Esophagus squamous epithelium (tissue), 5 donors: ENCODE measurements around the gene UNC119B. TPM values are rescaled to one million over a fixed set of nuclear protein-coding genes. Genes with fewer than 3 reads are reported as not detected.

Experiments used
- DNase-seq: peaks from one replicate; lab custom pipeline; 2025; lab: John Stamatoyannopoulos, UW
- H3K27ac ChIP-seq, 4 donors: fragments of 200-600 bp; sonication (generic); one replicate each; pipeline ENCODE4 v1.5.1; 2016 to 2019; ENCODE audit warnings: mild to moderate bottlenecking in 1 of 4
- H3K27me3 ChIP-seq, 4 donors: fragments of 200-600 bp; sonication (generic); 1 replicate in 3 of 4; 2 replicates in 1 of 4; pipeline versions ENCODE4 v1.5.1 to v1.6.0; 2017 to 2021; ENCODE audit warnings: antibody characterized with exemption in 1 of 4
- H3K36me3 ChIP-seq, 3 donors: fragments of 200-600 bp; sonication (generic); one replicate each; pipeline ENCODE4 v1.5.1; 2016 to 2019
- H3K4me1 ChIP-seq, 3 donors: fragments of 200-600 bp; sonication (generic); one replicate each; pipeline ENCODE4 v1.5.1; 2017 to 2019
- H3K4me3 ChIP-seq, 4 donors: fragments of 200-600 bp; sonication (generic); 1 replicate in 3 of 4; 2 replicates in 1 of 4; pipeline ENCODE4 v1.5.1; 2016 to 2019; ENCODE audit warnings: mild to moderate bottlenecking in 2 of 4, moderate library complexity in 1 of 4
- H3K9me3 ChIP-seq, 3 donors: fragments of 200-600 bp; sonication (generic); one replicate each; pipeline ENCODE4 v1.5.1; 2016 to 2019
- CTCF ChIP-seq, 6 experiments: fragments of 450-650 bp in 4 of 6; fragments of 200-600 bp in 2 of 6; sonication (generic) in 2 of 6; IDR thresholded peaks; one replicate each; pipeline ENCODE4 v1.5.1; 2016 to 2019; ENCODE audit warnings: antibody characterized with exemption in 6 of 6, mild to moderate bottlenecking in 4 of 6, moderate library complexity in 4 of 6
- POLR2A ChIP-seq, 4 donors: fragments of 450-650 bp; IDR thresholded peaks; one replicate each; pipeline ENCODE4 v1.6.1; 2017; ENCODE audit warnings: antibody characterized with exemption in 4 of 4, mild to moderate bottlenecking in 4 of 4, moderate library complexity in 3 of 4
- WGBS, 2 donors: methylation state at CpG; one replicate each; pipeline ENCODE4 v1.1.5; 2018; 5-methylcytosine and 5-hydroxymethylcytosine counted together
- intact Hi-C: fragments of 100-400 bp; cut with DNase I; formaldehyde crosslinking; loops from one replicate; pipeline ENCODE4 v1.15.0; 2022
- total RNA-seq, 4 donors: library from RNA; depleted of rRNA; stranded (reverse); fragments of >200 nt; gene quantifications; one replicate each; pipeline ENCODE4 v1.1.0, GENCODE V29; 2016
- donor health status: DM: yes; HTN: yes; CAD: no.

UNC119B gene
- total RNA-seq, 4 donors from 2014 or later, result 6.4 to 23.3 (median 12.4) TPM

DNA sequence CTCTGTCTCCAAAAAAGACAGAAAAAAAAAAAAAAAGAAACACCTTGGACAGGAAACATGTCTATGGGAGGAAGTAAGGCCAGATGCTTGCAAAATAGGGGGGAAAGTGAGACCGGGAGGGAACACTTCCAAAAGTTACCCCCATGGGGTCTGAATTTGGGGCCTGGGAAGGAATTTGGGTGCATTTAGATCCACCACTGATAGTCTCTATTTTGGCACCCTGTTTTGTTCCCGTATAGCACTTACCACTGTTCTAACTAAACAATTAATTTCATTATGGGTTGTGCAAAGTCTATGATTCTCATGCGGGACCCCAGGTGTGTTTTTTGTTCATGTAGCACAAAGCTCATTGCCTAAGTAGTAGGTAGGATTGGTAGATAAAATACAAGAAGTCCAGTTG is 24.7 kb upstream of the UNC119B start:
- no peaks in the 10 kb centered on the region for H3K9me3 ChIP-seq
- no peaks in the 10 kb centered on the region for H3K27me3 ChIP-seq
- intact Hi-C loops, result no loop called here
- no peak for DNase-seq
- peak overlapping the region in 2 of 4 donors; percentile 95 to 98 for H3K27ac ChIP-seq
- H3K36me3 ChIP-seq, result no peaks in the 10 kb centered on the region
- no peak overlapping the region for H3K4me3 ChIP-seq
- peaks cover 19 to 39% (median 22%) of the 10 kb centered on the region in 3 donors for H3K4me1 ChIP-seq
- TF ChIP-seq POLR2A (IDR thresholded peaks at IDR 0.05) (no peak), CTCF (IDR thresholded peaks at IDR 0.05) (no peak)
- WGBS, 2 donors, result 53 to 62% methylated on average over 3 of the region's 3 CpGs

DNA sequence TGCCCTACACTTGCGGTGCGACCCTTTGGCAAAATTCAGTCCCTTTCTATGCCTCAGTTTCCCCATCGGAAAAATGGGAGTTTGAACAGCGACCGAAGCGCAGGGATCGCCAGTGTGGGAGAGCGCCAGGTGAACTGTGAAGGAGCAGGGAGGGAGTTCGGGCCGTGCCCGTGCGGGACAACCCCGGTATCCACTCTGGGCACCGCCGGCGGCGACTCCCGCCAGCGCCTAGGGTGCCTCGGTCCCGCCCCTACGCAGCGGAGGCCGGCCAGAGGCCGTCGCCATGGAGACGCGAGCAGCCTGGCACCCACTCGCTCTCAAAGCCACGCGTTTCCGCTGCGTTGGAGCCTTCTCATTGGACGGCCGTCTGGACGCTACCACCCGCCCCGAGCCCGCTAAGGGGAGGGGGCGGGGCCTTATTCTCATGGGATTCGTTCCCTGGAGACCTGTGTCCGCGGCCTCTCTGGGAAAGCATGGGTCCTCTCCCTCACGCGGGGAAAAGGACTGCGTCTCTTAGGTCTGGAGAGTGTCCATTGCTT is 24.0 kb upstream of the UNC119B start:
- intact Hi-C loops, result no loop called here
- Histone ChIP-seq H3K4me3 (peak overlapping the region; percentile 86 to 91 (median 88)), H3K4me1 (peaks cover 19 to 46% (median 22%) of the 10 kb centered on the region in 3 donors), H3K9me3 (no peaks in the 10 kb centered on the region), H3K27me3 (no peaks in the 10 kb centered on the region), H3K36me3 (no peaks in the 10 kb centered on the region), H3K27ac (peak overlapping the region; percentile 86 to 98 (median 94))
- WGBS, 2 donors, result 0% methylated on average over 3 to 15 of the region's 46 CpGs
- TF ChIP-seq POLR2A (IDR thresholded peaks at IDR 0.05) (peak in 1 of 4 donors; percentile 38), CTCF (IDR thresholded peaks at IDR 0.05) (no peak)
- peak; percentile 93 for DNase-seq

DNA sequence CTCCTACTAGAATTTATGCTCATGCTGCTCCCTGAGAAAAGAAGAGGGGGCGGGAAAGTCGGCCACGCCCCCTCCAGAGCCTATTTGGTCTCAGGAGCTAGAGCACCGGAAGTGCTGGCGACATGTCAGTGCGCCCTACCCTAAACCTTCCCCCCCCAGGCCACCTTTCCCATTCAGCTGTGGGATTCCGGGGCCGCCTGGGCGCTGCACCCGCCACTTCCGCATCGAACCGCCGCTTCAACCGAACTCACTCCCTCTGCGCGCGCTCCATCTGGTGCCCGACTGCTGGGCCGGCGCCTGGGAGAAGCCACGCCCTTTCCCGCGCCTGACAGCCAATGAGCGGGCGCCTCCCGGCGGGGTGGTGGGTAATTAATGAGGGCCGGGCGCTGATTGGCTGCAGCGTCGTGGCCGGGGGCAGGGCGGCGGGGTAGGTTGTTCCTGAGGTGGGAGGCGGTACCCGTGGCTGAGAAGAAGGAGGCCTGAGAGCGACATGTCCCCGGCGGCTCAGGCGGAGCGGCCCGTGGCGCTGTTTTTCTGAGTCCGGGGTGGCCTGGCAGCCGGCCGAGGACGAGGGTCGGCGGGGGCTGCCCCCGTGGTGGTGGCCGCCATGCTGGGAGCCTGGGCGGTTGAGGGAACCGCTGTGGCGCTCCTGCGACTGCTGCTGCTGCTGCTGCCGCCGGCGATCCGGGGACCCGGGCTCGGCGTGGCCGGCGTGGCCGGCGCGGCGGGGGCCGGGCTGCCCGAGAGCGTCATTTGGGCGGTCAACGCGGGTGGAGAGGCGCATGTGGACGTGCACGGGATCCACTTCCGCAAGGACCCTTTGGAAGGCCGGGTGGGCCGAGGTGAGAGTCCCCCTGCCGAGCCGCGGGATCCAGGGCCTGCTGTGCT is 23.3 kb upstream of the UNC119B start, which contains the start of gene MLEC:
Gene MLEC (plus strand): TSS at position 460 of the 888 bp plus-strand sequence. CDS start 148 bp downstream, at position 608.
- intact Hi-C loops, result no loop called here
- Histone ChIP-seq H3K4me3 (peak within 1 kb of the TSS; percentile 86 to 91 (median 88)), H3K36me3 (no peaks in the 10 kb centered on the region), H3K27ac (peak within 1 kb of the TSS; percentile 86 to 98 (median 94)), H3K27me3 (no peaks in the 10 kb centered on the region), H3K4me1 (peaks cover 19 to 53% (median 22%) of the 10 kb centered on the region in 3 donors), H3K9me3 (no peaks in the 10 kb centered on the region)
- WGBS, 2 donors, result 0% methylated on average over 25 to 31 of the region's 84 CpGs
- DNase-seq, result peak; percentile 94
- TF ChIP-seq POLR2A (IDR thresholded peaks at IDR 0.05) (peak in 3 of 4 donors; percentile 57 to 86 (median 66)), CTCF (IDR thresholded peaks at IDR 0.05) (peak in 3 of 6 experiments; percentile 18 to 43 (median 23))

- intact Hi-C loops, result no loop called here
- DNase-seq, result no peak
- WGBS, 2 donors, result 1 to 2% methylated on average over 11 to 21 of the region's 31 CpGs
- H3K27ac ChIP-seq, result peak overlapping the region; percentile 86 to 98 (median 94)
- TF ChIP-seq POLR2A (IDR thresholded peaks at IDR 0.05) (no peak), CTCF (IDR thresholded peaks at IDR 0.05) (no peak)
- H3K4me1 ChIP-seq, result peaks cover 19 to 61% (median 22%) of the 10 kb centered on the region in 3 donors
- peak overlapping the region; percentile 86 to 91 (median 88) for H3K4me3 ChIP-seq
- no peaks in the 10 kb centered on the region for H3K36me3 ChIP-seq
- no peaks in the 10 kb centered on the region for H3K9me3 ChIP-seq
- no peaks in the 10 kb centered on the region for H3K27me3 ChIP-seq
Measured at GRCh38 chr12:120687578-120688289, 22.5 kb upstream of the UNC119B start.
